Measurements from ENCODE around the gene ZNF618. TPM values are rescaled to one million over a fixed set of nuclear protein-coding genes. Genes with fewer than 3 reads are reported as not detected.

Gene ZNF618
- polyA plus RNA-seq, 1 of the 3 experiments (the other 2 are of a cell fraction): 6.2 TPM

DNA sequence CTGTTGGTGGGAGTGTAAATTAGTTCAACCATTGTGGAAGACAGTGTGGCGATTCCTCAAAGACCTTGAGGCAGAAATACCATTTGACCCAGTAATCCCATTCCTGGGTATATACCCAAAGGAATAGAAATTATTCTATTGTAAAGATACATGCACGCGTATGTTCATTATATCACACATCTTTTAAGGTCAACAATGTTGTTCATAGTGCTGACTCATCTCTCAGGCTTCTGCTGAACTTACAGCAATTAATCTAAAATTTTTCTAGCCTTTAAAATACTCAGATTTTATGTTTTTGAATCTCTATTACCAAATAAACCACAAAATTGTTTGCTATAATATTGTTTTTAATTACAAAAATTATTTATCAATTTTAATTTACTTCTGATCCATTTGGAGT is 38.8 kb upstream of the ZNF618 start:
- CTCF ChIA-PET: interaction anchor here (1.9 kb wide), 1 partner anchor 30 kb away, joined by 5 read pairs; no protein-coding TSS in a partner anchor

GRCh38 chr9:113842086-113842485 is 34.0 kb upstream of the ZNF618 start:
- CTCF ChIA-PET: interaction anchor here (3.0 kb wide), 1 partner anchor 34 kb away, joined by 9 read pairs; no protein-coding TSS in a partner anchor
- WGBS (ENCODE audit: low lambda C conversion rate): 69% methylated on average over 3 of the region's 3 CpGs
- TF ChIP-seq TEAD4 (IDR thresholded peaks at IDR 0.05; ENCODE audit: borderline replicate concordance, insufficient read depth) (no peak), FOXJ3 (CRISPR knock-in tag; IDR thresholded peaks at IDR 0.05) (no peak), SIN3A (IDR thresholded peaks at IDR 0.05; ENCODE audit: borderline replicate concordance, low read depth, low read length) (no peak), TCF12 (IDR thresholded peaks at IDR 0.05) (no peak), ZBTB33 (IDR thresholded peaks at IDR 0.05; ENCODE audit: borderline replicate concordance, low read depth) (no peak), POLR2AphosphoS5 (IDR thresholded peaks at IDR 0.05; ENCODE audit: low read depth, low read length) (no peak), GABPA (IDR thresholded peaks at IDR 0.05; ENCODE audit: low read depth) (no peak), REST (IDR thresholded peaks at IDR 0.05; ENCODE audit: low read depth, low read length) (no peak), MAX (IDR thresholded peaks at IDR 0.05; ENCODE audit: low read depth) (no peak), MXI1 (IDR thresholded peaks at IDR 0.05; ENCODE audit: low read depth, low read length) (no peak)
- TF ChIP-seq, protein P1, sequence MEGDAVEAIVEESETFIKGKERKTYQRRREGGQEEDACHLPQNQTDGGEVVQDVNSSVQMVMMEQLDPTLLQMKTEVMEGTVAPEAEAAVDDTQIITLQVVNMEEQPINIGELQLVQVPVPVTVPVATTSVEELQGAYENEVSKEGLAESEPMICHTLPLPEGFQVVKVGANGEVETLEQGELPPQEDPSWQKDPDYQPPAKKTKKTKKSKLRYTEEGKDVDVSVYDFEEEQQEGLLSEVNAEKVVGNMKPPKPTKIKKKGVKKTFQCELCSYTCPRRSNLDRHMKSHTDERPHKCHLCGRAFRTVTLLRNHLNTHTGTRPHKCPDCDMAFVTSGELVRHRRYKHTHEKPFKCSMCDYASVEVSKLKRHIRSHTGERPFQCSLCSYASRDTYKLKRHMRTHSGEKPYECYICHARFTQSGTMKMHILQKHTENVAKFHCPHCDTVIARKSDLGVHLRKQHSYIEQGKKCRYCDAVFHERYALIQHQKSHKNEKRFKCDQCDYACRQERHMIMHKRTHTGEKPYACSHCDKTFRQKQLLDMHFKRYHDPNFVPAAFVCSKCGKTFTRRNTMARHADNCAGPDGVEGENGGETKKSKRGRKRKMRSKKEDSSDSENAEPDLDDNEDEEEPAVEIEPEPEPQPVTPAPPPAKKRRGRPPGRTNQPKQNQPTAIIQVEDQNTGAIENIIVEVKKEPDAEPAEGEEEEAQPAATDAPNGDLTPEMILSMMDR (IDR thresholded peaks at IDR 0.05): no peak
- TF ChIP-seq, protein P2, sequence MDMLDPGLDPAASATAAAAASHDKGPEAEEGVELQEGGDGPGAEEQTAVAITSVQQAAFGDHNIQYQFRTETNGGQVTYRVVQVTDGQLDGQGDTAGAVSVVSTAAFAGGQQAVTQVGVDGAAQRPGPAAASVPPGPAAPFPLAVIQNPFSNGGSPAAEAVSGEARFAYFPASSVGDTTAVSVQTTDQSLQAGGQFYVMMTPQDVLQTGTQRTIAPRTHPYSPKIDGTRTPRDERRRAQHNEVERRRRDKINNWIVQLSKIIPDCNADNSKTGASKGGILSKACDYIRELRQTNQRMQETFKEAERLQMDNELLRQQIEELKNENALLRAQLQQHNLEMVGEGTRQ (IDR thresholded peaks at IDR 0.05; ENCODE audit: borderline replicate concordance, low read depth, low read length): no peak

More for the DNA sequence above, 38.8 kb upstream of the ZNF618 start:
- Histone ChIP-seq H3K79me2 (ENCODE audit: insufficient read depth) (no peaks in the 10 kb centered on the region), H3K4me1 (ENCODE audit: control insufficient read depth in 1 of 2, insufficient read depth in 2 of 2, low read depth in 1 of 2, low read length in 1 of 2) (no peaks in the 10 kb centered on the region), H3F3A (replicated peaks; ENCODE audit: insufficient read depth) (no peaks in the 10 kb centered on the region), H3K27ac (ENCODE audit: low read depth in 2 of 2, low read length in 1 of 2) (no peak overlapping the region), H3K9ac (no peak overlapping the region), H4K20me1 (ENCODE audit: insufficient read depth) (no peaks in the 10 kb centered on the region), H3K9me3 (peaks cover 11% of the 10 kb centered on the region), H2AFZ (ENCODE audit: low read depth) (no peak overlapping the region), H3K36me3 (replicated peaks in 1 of 2; ENCODE audit: control insufficient read depth in 1 of 2, insufficient read depth in 2 of 2, low read length in 1 of 2) (no peaks in the 10 kb centered on the region), H3K9me2 (peaks cover 2% of the 10 kb centered on the region; the same call in 1 of the 2 replicates), H3K4me2 (no peak overlapping the region), H3K27me3 (ENCODE audit: insufficient read depth) (no peaks in the 10 kb centered on the region), H3K4me3 (ENCODE audit: low read depth in 2 of 2, low read length in 1 of 2) (no peak overlapping the region)
- TF ChIP-seq NFIC (IDR thresholded peaks at IDR 0.05; ENCODE audit: borderline replicate concordance) (no peak), EZH2phosphoT487 (IDR thresholded peaks at IDR 0.05; ENCODE audit: borderline replicate concordance, low read depth) (no peak), FOXJ3 (CRISPR knock-in tag; IDR thresholded peaks at IDR 0.05) (no peak), FOSL2 (IDR thresholded peaks at IDR 0.05; ENCODE audit: borderline replicate concordance, low read depth) (no peak), RXRA (IDR thresholded peaks at IDR 0.05; ENCODE audit: borderline replicate concordance, low read depth) (no peak), TAF1 (IDR thresholded peaks at IDR 0.05; ENCODE audit: borderline replicate concordance, low read depth, low read length) (no peak), MXI1 (IDR thresholded peaks at IDR 0.05; ENCODE audit: low read depth, low read length) (no peak), PBX3 (IDR thresholded peaks at IDR 0.05) (no peak)
- no peak for DNase-seq
- POLR2A ChIA-PET: no interaction called here
- WGBS (ENCODE audit: low lambda C conversion rate): 91% methylated on average over 3 of the region's 3 CpGs

More at GRCh38 chr9:113842086-113842485, 34.0 kb upstream of the ZNF618 start:
- POLR2A ChIA-PET: no interaction called here
- H2AFZ ChIP-seq (ENCODE audit: low read depth): no peak overlapping the region
- H3K9ac ChIP-seq: no peak overlapping the region
- no peak overlapping the region for H3K4me3 ChIP-seq (ENCODE audit: low read depth in 2 of 2, low read length in 1 of 2)
- H3K4me1 ChIP-seq (ENCODE audit: control insufficient read depth in 1 of 2, insufficient read depth in 2 of 2, low read depth in 1 of 2, low read length in 1 of 2): no peaks in the 10 kb centered on the region
- no peak overlapping the region for H3K27ac ChIP-seq (ENCODE audit: low read depth in 2 of 2, low read length in 1 of 2)
- H3K9me2 ChIP-seq: 0 out of 2 replicates have a peak, but pooled peaks cover 2% of the 10 kb centered on the region
- peaks cover 11% of the 10 kb centered on the region for H3K9me3 ChIP-seq
- H3K36me3 ChIP-seq (replicated peaks in 1 of 2; ENCODE audit: control insufficient read depth in 1 of 2, insufficient read depth in 2 of 2, low read length in 1 of 2): no peaks in the 10 kb centered on the region
- H3K79me2 ChIP-seq (ENCODE audit: insufficient read depth): no peaks in the 10 kb centered on the region
- H4K20me1 ChIP-seq (ENCODE audit: insufficient read depth): no peaks in the 10 kb centered on the region
- H3K27me3 ChIP-seq (ENCODE audit: insufficient read depth): no peaks in the 10 kb centered on the region
- DNase-seq: no peak
- H3F3A ChIP-seq (replicated peaks; ENCODE audit: insufficient read depth): no peaks in the 10 kb centered on the region
- H3K4me2 ChIP-seq: no peak overlapping the region
